ENCODE measurements around the gene SLC7A8.

DNA sequence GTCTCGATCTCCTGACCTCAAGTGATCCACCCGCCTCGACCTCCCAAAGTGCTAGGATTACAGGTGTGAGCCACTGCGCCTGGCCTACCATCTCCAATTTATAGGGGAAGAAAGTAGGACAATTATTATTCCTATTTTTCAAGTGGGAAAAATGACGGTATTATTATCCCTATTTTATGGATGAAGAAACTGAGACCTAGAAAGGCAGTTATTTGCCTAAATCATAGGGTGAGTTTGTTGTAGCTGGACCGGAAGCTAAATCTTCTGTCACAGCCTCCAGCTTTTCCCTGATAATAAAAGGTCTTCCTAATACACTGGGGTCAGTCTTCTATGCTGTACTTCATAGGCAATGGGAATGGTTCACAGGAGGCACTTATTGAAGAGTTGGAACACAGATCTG is 13.8 kb downstream of the SLC7A8 start:
- TF ChIP-seq, protein P1, sequence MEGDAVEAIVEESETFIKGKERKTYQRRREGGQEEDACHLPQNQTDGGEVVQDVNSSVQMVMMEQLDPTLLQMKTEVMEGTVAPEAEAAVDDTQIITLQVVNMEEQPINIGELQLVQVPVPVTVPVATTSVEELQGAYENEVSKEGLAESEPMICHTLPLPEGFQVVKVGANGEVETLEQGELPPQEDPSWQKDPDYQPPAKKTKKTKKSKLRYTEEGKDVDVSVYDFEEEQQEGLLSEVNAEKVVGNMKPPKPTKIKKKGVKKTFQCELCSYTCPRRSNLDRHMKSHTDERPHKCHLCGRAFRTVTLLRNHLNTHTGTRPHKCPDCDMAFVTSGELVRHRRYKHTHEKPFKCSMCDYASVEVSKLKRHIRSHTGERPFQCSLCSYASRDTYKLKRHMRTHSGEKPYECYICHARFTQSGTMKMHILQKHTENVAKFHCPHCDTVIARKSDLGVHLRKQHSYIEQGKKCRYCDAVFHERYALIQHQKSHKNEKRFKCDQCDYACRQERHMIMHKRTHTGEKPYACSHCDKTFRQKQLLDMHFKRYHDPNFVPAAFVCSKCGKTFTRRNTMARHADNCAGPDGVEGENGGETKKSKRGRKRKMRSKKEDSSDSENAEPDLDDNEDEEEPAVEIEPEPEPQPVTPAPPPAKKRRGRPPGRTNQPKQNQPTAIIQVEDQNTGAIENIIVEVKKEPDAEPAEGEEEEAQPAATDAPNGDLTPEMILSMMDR (IDR thresholded peaks at IDR 0.05), result no peak
- no peak for TF ChIP-seq POLR2A (IDR thresholded peaks at IDR 0.05)

Measured in tibial nerve (tissue), 3 donors.